Smooth muscle cell (in vitro differentiated cells): ENCODE measurements around the gene CALHM2. TPM values are rescaled to one million over a fixed set of nuclear protein-coding genes. Genes with fewer than 3 reads are reported as not detected.

Experiments used
- polyA plus RNA-seq: library from polyadenylated mRNA; unstranded; fragments of >200 nt; fragmentation: Nextera tagmentation; extraction: Ambion mirVana; gene quantifications from 2 replicates; pipeline ENCODE4 v1.2.1, GENCODE V29; 2016
- total RNA-seq: library from RNA; depleted of rRNA; stranded (reverse); fragments of >200 nt; gene quantifications from 2 replicates; pipeline ENCODE4 v1.2.3, GENCODE V29; 2014

The CALHM2 gene
- total and polyA plus RNA-seq, 2 experiments from 2014 or later: 3.1 to 8.6 TPM

Other genes starting within 250 kb of the CALHM2 start
- gene RPEL1, start 206.5 kb downstream of the CALHM2 start, total RNA-seq: not detected in 2 replicates
- not detected in 2 replicates for gene RPEL1, start 206.5 kb downstream of the CALHM2 start, polyA plus RNA-seq
- 2.2 and 5.0 TPM in 2 replicates for gene INA, start 175.2 kb downstream of the CALHM2 start, total RNA-seq
- gene INA, start 175.2 kb downstream of the CALHM2 start, polyA plus RNA-seq: 1.4 and 1.7 TPM in 2 replicates
- gene PCGF6, start 101.2 kb downstream of the CALHM2 start, total RNA-seq: 8.2 and 10.4 TPM in 2 replicates
- gene PCGF6, start 101.2 kb downstream of the CALHM2 start, polyA plus RNA-seq: 8.1 and 9.1 TPM in 2 replicates
- gene TAF5, start 84.4 kb downstream of the CALHM2 start, total RNA-seq: 4.5 and 6.4 TPM in 2 replicates
- gene TAF5, start 84.4 kb downstream of the CALHM2 start, polyA plus RNA-seq: 3.5 and 5.2 TPM in 2 replicates
- 961 and 1,249 TPM in 2 replicates for gene ATP5MK, start 55.9 kb downstream of the CALHM2 start, total RNA-seq
- 527 and 589 TPM in 2 replicates for gene ATP5MK, start 55.9 kb downstream of the CALHM2 start, polyA plus RNA-seq
- gene PDCD11, start 55.7 kb downstream of the CALHM2 start, total RNA-seq: 15.6 and 16.9 TPM in 2 replicates
- gene PDCD11, start 55.7 kb downstream of the CALHM2 start, polyA plus RNA-seq: 12.2 and 13.8 TPM in 2 replicates
- gene CALHM1, start 6.5 kb upstream of the CALHM2 start, total RNA-seq: not detected in 2 replicates
- 0.05 TPM in 1 of 2 replicates, not detected in the other for gene CALHM1, start 6.5 kb upstream of the CALHM2 start, polyA plus RNA-seq
- not detected in 2 replicates for gene CALHM3, start 26.9 kb upstream of the CALHM2 start, total RNA-seq
- not detected in 2 replicates for gene CALHM3, start 26.9 kb upstream of the CALHM2 start, polyA plus RNA-seq
- gene NEURL1, start 41.3 kb upstream of the CALHM2 start, total RNA-seq: 0.04 and 0.40 TPM in 2 replicates
- 0.91 and 1.1 TPM in 2 replicates for gene NEURL1, start 41.3 kb upstream of the CALHM2 start, polyA plus RNA-seq